COLO829 (cell line): ENCODE data around the gene CLASRP.

Source experiments
- DNase-seq: peaks from one replicate; pipeline ENCODE4 v3.0.0; 2012; ENCODE audit warnings: low spot score

The CLASRP gene

DNA sequence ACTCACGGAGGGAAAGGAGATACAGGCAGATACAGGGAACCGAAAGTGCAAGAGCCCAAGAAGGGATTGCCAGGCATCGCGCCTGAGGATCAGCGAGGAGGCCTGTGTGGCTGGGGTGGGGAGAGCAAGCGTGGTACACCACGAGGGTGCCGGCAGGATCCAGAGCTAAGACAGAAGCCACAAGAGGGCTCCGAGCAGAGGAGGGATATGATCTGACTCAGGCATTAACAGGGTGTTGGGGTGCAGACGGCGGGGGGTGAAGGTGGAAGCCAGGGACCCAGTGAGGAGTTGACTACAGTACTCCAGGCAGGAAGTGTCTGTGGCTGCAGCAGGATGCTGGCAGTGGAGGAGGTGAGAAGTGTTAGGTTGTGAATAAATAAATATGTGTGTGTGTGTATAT is 48.7 kb downstream of the CLASRP start:
- DNase-seq = no peak

DNA sequence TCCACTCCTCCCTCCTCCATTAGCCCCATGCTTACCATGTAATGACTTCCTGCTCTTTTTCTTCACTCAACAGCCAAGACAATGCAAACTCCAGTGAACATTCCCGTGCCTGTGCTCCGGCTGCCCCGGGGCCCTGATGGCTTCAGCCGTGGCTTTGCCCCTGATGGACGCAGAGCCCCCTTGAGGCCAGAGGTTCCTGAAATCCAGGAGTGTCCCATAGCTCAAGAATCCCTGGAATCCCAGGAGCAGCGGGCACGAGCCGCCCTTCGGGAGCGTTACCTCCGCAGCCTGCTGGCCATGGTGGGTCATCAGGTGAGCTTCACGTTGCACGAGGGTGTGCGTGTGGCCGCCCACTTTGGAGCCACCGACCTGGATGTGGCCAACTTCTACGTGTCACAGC is 51.2 kb downstream of the CLASRP start:
- no peak for DNase-seq

DNA sequence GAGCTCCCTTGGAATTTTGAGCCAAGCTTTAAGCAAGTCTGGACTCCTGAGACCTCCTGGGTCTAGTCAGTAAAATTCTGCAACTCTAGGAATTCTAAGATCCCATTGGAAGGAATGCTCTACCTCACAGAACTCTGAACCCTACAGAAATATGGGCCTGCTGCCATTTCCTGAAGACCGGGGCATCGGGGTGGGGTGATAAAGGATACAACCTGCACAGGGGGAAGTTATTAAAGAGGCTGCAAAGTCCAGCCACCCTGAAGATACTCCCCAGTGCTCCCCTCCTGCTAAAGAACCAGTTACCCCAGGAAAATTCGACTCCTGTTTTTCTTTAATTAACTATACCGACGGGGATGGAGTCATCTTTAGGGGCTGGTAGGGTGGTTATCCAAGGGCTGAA is 51.8 kb downstream of the CLASRP start:
- DNase-seq = no peak

DNA sequence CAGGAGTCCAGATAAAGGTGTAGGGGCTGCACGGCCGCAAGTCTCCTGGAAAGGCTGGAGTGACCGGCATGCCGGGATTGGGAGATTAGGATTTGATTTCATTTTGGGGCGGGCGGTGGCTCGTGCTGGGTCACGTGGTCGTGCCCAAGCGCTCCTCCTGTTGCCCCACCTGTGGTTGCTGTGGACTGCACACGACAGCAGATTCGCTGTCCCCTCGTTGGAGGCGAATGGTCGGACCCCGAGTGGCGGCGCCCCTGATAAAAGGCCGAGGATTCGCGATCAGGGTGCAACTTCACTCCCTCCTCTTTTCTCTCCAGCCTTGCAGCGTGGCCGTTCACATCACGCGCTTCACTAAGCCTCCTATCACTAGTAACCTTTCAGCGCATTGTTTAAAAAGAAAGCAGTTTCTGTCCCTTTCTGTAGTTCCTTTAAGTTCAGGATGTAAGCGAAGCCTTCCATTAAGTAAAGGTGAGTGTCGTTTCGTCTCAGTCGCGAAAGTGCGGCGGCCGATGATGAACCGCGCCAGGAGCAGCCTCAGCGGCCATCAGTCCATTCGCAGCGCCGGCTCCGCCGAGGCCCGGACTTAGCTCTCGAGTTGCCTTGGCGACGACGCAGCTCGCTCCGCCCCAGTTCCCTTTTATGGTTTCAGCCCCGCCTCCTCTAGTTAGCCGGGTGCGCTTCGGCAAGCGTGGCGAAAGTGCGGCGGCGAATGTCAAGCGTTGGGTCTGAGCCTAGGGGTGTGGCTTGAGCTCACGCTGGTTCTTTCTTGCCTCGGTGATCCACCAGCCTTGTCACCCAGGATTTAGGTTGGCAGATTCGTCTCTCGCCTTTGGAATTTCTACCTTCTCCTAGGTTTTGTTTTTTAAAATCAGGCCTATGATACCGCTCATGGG is 52.4 kb downstream of the CLASRP start:
- peak; percentile 97 for DNase-seq

DNA sequence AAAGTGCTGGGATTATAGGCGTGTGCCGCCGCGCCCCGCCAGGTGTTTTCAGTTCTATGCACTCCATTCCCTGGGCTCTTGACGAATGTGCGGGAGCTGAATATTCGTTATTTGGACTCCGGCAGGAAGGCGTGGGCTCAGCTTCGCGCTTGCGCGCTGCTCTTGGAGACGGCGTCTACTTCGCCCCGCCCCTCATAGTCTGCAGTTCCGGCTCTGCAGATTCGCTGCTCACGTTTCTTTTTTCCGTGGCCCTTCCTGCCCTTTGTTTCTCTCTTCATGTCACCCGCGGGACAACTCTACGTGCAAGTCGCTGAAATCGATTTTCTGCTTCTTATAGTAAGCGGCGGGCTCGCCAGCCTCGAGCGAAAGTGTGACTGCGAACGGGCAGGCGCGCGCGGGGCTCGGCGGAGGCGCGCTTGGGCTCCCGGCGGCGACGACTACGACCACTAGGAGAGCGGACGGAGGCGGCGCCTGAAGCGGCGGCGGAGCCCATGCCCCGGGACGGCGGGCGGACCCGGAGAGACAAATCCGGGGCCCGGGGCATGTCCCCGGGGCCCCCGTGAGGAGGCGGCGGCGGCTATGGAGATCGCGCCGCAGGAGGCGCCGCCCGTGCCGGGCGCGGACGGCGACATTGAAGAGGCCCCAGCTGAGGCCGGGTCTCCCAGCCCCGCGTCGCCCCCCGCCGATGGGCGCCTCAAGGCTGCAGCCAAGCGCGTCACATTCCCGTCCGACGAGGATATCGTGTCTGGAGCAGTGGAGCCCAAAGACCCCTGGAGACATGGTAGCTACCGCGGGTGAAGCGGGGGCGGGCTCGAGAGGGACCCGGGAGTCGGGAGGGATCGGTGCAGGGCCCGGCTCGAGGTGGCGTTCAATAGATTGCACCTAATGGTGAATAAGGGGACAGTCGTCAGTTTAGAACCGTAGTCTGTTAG is 54.2 kb downstream of the CLASRP start, which contains the start of gene PPP1R37:
Gene PPP1R37 (plus strand): TSS at position 433 of the 932 bp plus-strand sequence. CDS start 147 bp downstream, at position 580.
- DNase-seq = peak; percentile 98

DNA sequence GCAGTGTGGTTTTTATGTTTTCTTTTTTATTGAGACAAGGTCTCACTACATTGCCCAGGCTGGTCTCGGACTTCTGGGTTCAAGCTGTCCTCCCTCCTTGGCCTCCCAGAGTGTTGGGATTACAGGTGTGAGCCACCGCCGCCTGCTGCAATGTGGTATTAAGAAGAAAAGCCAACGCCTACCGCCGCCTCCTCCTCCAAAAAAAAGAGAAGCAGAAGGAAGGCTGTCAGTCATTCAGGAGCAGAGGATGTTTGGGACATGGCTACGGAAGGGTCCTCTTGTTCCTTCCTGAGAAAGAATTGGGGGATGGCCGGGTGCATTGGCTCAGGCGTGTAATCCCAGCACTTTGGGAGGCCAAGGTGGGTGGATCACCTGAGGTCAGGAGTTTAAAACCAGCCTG is 55.3 kb downstream of the CLASRP start:
- no peak for DNase-seq

DNA sequence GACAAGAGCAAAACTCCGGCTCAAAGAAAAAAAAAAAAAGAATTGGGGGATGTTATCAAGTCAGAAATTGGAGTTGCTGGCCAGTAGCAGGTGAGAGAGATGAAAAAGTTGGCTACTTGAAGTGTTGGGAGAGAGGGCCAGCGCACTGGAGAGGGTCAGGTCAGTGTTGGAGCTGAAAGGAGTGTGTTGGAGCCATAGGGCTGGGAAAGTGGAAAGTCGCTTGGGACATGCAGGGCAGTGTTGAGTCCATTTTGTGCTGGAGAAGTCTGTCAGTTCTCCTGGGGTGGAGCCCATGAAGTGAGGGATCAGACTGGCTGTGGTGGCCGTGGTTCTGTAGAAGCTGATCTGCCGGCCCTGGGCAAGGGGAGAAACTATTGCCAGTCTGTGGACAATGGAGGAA is 55.9 kb downstream of the CLASRP start:
- no peak for DNase-seq

DNA sequence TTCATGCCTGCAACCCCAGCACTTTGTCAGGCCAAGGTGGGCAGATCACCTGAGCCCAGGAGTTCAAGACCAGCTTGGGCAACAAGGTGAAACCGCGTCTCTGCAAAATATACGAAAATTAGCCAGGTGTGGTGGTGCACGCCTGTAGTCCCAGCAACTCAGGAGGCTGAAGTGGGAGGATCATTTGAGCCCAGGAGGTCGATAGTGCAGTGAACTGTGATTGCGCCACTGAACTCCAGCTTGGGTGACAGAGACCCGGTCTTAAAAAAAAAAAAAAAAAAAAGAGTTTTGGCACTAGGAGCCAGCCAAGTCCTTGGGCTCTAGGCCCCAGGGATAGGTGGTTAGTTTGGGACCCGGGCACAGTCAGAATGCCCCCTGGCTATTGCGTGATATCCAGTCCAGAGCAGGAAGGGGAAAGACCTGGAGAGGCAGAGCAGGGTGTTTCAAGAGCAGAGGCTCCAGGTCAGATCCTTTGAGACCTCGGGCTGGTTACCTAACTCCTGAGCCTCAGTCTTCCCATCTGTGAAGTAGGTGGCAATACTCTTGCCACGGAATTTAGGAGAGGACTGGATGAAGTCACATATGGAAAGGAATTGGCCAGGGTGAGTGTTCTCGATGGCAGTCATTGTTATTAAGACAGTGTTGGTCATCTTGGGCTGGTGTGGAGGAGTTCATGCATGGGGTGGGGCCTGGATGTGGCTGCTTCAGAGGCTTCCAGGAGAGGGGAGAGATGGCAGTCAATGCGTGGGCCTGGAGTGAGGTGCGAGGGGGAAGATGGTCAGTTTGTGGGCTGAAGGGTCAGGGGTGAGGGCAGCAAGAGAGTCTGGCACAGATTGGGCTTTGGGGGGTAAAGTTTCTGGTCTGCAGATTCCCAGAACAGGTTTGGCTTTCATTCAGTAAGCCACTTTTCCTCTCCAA is 56.9 kb downstream of the CLASRP start:
- no peak for DNase-seq

DNA sequence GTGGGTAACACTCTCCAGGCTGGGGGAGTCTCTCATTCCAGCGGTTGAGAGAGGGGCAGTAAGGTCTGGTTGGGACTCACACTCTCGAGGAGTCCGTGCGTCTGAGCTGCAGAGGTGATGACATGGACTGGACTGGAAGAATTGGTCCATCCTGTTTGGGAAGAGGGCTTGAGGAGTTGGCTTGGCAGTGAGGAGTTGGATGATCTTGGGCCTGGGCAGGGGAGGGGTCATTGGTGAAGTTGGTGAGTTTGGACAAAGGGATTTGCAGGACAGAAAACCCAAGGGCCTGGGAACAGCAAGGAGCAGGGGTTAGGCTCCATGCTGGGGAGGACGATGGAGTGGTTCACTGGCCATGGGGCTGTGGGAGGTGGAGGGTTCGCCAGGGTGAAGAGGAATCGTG is 57.9 kb downstream of the CLASRP start:
- no peak for DNase-seq

DNA sequence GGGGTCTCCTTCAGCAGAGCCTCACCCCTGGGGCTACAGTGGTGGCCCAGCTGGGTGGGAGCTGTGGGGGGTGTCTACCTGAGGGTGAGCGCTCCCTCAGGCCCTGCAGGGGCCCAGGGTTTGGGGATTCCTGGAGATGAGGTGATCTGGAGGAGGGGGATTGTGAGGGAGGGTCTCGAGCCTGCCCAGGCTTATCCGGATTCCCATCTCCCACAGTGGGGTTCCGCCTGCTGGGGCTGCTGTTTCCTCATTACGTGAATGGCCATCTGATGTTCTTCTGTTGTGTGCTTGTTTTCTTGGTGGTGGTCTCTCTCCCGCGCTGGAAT is 58.6 kb downstream of the CLASRP start:
- no peak for DNase-seq

DNA sequence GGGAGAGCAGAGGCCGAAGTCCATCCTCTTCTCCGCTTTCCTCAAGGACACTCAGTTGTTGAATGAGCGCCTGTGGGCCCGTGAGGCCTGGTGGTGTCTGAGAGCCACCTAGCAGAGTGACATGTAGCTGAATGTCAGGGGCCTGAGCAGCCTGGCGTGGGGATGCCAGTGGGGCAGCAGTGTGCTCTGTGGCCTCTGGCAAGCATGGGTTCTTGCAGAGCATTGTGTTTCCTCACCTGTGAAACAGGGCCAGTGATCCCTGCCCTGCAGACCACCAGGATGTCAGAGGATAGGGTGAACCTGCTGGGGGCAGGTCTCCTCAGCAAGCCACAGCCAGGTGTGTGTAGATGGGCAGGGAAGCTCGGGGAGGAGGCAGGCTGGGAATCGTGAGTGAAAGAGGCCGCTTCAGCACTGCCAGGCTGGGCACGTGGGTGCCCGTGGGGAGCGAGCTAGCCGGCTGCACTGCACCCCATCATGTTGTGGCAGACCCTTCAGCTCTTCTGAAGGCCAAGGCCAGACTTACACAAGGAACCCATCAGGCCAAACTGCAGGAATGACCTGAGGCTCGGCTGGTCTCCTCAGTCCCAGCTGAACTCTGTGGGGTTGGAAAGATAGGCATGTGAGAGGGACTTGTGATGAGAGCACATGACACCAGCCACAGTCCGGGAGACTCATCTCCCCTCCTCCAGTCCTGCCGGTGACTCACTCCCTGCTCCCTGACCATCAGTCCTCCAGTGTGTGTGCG is 59.1 kb downstream of the CLASRP start:
- DNase-seq = peak; percentile 98

DNA sequence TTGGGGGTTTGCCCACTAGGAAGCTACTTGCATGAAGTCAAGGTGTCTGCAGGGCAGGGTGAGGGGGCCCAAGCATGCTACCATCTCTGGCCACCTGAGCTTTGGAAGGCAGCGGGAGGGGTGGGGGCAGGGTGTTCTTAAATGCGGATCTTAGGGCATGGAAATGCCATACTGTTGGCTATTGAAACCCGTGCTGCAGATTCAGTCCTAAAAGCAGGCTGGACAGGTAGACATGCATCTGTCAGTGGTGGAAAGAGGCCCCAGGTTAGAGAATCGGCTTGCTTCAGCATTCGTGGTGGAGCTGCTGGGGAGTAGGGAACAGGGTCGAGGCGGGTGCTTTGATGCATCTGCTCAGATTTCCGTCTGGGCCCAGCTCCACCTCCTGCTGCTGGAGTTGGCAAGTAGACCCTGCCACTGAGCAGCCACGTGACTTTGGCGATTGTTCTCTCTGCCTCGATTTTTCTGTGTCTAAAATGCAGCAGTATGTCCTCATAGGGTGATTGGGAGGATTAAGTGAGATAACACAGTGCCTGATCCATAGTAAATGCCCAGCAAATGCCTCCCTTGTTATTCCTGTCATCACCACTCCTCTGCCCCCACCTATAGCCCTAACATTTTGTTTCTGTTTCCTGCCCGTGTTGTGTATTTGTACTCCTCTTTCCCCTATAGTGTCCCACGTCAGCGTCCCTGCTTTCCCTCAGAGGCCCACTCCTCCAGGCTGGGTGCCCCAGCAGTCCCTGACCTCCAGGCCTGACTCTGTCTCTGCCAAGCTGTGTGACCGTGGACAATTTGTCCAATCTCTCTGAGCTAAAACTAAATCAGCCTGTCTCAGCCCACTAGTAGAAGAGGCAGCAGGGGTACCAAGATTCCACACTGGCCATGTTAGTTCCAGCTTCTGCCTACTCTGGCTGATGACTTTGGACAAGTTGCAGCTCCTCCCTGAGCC is 59.9 kb downstream of the CLASRP start:
- DNase-seq = no peak

DNA sequence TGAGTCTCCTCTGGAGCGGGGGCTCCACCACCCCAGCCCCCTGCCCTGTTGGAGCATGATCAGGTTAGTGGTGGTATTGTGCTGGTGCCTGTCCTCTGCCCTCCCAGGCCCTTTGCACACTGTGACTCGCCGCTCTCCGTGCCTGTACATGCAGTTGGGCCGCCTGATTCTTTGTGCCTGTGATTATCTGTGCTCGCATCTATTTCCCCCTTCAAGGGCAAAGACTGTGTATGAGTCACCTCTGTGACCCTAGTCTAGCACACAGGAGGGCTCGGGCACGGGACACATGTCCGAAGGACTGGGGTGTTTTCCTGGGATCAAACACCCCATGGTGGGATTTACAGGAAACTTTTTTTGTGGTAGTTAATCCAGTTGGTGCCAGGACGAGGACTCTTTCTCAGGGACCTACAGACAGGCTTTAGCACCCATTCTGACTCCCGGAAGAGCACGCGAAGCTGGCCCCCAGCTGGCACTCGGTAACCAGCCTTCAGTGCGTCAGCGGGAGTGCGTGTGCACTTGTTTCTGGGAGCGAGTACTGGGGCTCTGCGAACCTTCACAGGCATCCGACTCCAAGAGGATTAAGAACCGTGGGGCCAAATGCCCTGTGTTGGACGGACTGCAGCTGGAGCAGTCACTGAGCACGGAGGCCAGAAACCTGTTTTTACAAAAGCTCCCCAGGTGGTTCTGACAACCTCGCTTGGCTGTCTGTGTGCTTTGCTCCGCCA is 60.8 kb downstream of the CLASRP start:
- no peak for DNase-seq

DNA sequence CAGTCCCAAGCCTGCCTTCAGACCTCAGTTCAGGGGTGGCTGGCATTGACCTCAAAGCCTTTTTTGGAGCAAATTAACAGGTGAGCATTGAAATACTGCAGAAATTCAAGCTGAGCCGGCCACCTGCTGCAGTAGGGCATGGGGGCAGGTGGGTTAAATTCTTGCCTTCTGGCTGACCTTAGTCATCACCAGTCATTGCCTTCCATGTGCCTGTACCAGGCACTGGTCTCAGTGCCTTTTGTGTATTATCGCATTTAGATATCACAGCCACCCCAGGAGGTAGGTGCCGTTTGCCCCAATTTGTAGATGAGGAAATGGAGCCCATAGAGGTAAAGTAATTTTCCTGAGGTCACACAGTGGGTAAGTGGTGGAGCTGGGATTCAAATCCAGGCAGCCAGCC is 61.4 kb downstream of the CLASRP start:
- no peak for DNase-seq

DNA sequence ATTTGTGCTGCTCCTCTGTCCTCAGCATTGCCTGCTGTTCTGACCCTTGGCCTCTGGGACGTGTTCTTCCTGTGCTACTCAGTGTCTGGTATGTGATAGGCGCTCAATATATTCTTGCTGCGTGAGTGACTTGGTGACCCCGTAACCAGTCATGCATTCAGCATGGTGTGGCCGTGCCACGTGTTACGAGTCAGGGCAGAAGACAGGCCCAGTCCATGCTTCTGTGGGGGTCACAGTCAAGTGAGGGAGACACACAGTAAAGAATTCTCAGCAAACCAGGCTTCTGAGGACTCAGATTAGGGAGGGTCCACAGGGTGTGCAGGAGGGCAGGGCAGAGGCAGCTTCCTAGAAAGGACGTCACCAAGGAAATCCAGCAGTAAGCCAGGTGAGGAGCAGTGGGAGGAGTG is 62.0 kb downstream of the CLASRP start:
- DNase-seq = no peak

DNA sequence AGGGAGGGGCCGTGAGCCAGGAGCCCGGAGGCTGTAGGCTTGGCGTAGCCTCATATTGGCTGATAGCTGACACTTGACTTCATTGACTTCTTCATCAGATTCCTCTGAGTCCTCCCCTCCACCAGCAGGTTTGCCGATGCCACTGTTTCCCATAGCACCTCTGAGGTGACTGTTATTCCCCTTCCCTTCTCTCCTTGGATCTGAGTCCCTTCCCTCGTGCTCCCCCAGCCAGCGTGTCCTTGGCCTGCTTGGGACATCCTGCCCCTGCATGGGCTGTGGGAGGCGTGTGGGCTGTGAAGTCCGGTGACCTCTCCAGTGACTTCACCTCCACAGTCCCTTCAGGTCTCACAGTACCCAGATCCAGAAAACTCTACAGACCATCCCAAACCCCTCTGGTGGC is 63.0 kb downstream of the CLASRP start:
- DNase-seq = no peak

DNA sequence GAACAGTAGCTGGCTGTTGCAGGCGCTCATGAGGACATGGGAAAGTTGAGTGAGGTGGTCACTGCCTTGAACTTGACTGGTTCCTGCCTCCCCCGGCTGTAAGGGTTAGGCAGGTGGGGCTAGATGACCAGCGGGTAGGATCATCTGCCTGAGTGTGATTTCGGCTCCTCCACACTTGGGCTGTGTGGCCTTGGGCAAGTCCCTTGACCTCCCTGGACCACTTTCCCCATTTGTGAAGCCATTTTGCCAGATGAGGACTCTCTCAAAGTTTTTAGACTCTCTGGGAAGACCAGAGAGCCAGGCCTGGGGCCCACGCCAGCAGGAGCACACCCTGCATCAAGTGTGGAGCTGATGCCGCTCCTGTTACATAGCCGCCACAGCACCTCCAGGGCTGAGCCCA is 63.6 kb downstream of the CLASRP start:
- no peak for DNase-seq

DNA sequence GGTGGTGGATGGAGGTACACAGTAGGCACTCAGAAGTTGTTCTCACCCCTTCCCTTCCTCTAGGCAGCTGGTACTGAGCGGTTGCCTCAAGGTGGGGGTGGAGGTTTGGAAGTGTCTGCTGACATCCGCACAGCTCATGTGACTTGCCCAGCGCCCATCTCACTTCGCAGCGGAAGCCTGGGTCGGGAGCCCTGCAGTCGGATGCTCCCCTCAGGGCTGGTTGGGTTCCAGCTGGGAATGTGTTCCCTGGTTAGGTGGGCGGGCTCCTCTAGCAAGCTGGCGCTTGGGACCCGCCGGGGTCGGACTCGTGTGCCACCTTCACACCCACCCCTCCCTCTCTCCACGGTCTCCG is 64.3 kb downstream of the CLASRP start:
- peak; percentile 75 for DNase-seq

DNA sequence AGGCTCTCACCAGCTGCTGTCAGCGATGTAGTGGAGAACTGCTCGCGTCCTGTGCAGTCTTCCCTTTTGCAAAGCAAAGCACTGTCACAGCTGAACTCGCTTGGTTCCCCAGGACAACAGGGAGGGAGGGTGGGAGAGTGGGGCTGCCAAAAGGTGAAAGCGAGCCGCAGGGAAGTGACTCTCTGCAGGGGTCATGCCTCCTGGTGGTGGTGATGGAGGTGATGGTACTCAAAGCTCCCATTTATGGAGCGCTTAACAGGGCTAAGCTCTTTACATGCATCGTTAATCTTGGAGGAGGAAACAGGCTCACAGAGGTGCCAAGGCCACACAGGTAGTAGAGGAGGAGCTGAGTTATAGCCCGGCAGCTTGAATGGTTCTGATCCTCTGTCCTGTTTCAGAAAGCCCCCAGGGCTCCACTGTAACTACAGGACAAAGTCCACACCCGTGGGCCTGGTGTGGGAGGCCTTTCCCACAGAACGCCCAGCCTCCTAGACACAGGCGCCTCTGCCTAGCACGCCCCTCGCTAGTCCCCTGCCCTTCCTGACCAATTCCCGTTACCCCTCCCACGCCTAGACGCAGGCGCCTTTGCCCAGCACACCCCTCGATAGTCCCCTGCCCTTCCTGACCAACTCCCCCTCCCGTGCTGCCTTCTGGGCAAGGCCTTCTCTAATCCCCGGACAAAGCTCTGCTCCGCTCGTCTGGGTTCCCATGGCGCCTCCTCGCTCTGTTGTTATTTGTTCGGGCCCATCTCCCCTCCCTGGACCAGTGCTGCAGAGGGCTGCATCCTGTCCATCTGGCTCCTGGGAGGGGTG is 64.9 kb downstream of the CLASRP start:
- DNase-seq = no peak
